HG03521 (cell line): ENCODE data around the gene HSBP1L1.

ENCODE experiments used
- ATAC-seq: cut with Tn5 transposase; IDR thresholded peaks from one replicate; pipeline ENCODE4 v1.9.1; 2021; ENCODE audit warnings: mild to moderate bottlenecking, moderate library complexity; ENCODE audit not compliant: unreplicated experiment

The HSBP1L1 gene

DNA sequence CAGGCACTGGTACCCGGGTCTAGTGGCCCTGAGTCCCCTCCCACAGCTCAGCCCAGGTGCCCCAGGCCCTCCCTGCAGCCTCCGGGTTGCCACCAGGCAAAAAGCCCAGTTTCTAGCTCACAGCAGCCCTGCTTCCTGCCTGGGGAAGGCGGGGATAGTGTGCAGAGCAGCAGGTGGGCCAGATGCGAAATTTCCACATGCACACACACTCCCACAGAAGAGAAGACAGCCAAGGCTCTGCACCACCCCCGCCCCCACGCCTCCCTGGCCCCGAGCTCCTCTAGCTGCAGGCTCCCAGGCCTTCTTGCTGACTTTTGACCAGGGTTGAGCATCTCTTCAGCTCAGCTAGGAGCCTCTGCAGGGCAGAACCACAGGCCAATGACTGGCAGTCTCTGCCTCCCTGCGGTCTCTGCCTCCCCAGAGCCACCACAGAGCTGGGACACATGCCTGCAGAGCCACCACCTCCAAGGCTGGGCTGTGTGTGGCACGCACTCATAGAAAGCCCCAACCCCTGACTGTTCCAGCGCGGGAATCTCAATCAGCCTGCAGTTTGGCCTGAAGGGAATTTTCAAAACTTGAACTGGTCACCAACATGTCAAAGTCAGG lies 20.2 kb upstream of the HSBP1L1 start:
- no peak for ATAC-seq

GRCh38 chr18:79944746-79945117 lies 19.7 kb upstream of the HSBP1L1 start:
- no peak for ATAC-seq

GRCh38 chr18:79945118-79946042 lies 19.1 kb upstream of the HSBP1L1 start:
- ATAC-seq: no peak

GRCh38 chr18:79947054-79947755 lies 17.2 kb upstream of the HSBP1L1 start:
- ATAC-seq: no peak

DNA sequence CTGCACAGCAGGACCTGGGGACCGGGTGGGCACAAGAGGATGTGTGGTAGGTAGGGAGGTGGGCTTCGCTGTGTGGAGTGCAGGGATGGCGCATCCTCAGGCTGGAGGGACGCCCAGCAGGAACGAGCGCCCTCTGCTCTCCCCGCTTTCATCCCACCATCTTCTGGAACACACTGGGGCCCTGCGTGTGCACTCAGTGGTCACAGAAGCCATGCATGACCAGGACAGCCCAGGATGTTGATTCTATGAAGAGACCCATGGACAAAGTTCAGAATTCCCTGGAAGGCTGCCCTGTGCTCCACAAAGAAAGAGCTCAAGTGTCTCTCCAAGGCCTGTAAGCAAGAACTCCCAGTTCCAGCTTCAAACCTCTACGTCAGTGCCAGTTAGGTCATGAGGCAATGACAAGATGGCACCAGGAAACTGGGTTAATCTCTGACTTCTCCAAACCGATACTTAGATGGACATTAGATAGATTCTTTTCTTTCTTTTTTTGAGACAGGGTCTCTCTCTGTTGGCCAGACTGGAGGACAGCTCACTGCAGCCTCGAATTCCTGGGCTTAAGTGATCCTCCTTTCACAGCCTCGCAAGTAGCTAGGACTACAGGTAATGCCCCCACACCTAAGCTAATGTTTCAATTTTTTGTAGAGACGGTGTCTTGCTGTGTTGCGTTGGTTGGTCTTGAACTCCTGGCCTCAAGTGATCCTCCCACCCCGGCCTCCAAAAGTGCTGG lies 16.4 kb upstream of the HSBP1L1 start:
- ATAC-seq: no peak

DNA sequence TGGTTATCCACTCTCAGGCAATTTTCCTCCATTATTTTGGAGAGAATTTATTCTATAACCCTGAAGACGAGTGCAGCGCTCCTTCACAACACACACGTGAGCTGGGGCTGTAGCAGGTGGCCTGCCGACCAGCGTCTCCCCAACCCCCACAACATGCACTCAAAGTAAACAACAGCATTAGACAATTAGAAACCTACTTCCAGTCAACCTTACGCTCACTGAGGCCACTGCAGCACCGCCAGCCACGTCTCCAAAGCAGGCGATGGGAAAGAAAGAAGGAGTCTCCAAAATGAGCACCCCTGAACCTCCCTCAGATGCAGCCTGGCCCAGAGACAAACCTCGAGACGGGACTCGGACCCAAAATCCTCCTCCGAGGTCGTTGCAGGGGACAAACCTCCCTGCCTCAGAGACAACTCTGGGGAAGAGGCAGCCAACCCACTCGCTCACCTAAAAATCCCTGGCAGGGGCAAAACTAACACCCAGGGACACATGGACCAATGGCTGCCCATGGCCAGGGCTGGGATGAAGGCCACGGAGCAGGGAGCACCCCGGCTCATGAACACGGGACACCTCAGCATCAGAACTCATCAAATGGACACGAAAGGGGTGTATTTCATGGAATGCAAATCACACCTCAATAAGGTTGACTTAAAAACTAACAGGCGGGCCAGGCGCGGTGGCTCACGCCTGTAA lies 15.6 kb upstream of the HSBP1L1 start:
- no peak for ATAC-seq

GRCh38 chr18:79949697-79950487 lies 14.6 kb upstream of the HSBP1L1 start:
- no peak for ATAC-seq

- peak; percentile 24 for ATAC-seq
Measured at GRCh38 chr18:79950515-79951341, 13.7 kb upstream of the HSBP1L1 start.

DNA sequence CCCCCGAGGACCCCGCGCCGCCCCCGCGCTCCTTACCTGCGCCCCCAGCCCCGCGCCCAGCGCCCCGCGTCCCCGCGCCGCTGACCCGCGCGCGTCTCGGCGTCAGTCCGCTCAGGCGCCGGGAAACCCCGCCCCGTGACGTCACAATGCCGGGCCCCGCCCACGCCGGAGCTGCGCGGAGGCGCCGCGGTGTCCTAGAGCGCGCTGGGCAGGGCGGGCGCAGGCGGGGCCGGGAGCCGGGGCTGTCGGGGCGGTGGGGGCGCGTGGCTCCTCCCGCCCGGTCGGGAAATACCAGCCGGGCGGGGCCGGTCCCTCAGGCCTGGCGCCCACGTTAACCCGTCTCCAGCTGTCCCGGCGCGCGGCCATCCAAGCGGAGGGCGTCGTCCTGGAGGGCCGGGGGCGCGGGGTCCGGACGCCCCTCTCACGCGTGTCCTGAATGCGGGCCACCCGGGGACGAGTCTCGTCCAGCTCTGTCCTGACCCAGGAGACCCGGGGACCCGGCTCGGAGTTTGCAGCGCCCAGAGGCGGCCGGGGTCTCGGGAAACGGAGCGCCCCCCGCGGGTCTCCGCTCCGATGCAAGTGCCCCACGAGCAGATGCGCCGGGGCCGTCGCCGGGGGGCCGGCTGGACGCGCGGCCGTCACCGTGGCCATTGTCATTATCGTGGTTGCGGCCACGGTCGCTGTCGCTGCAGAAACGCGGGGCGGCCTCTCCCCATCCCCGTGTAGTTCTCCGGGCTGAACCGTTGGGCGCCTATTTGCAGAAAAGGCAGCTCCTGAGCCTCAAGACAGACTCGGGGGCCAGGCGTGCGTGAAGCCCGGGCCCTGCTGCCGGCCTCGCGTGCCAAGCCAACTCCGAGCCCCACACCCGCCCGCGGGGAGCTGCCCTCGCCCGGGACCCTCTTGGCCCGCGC lies 12.6 kb upstream of the HSBP1L1 start, which contains the start of gene SLC66A2:
Gene SLC66A2, minus strand, starts transcription at position 109 of the 911 bp plus-strand sequence. CDS start 727 bp downstream, outside the sequence.
- ATAC-seq: peak; percentile 86

DNA sequence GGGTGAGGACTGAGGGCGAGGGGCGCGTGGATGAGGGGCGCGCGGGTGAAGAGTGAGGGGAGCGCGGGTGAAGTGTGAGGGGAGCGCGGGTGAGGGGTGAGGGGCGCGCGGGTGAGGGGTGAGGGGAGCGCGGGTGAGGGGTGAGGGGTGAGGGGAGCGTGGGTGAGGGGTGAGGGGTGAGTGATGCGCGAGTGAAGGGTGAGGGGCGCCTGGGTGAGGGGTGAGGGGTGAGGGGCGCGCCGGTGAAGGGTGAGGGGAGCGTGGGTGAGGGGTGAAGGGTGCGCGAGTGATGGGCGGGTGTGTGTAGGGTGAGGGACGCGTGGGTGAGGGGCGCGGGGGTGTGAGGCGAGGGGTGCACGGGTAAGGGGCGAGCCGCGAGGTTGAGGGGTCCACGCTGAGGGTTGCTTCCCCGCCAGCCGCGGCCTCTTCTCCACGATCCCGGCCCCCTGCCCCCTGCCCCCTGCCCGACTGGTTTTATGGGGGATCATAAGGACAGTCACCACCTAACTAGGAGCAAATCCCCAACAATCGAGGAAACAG lies 11.9 kb upstream of the HSBP1L1 start:
- ATAC-seq: no peak

DNA sequence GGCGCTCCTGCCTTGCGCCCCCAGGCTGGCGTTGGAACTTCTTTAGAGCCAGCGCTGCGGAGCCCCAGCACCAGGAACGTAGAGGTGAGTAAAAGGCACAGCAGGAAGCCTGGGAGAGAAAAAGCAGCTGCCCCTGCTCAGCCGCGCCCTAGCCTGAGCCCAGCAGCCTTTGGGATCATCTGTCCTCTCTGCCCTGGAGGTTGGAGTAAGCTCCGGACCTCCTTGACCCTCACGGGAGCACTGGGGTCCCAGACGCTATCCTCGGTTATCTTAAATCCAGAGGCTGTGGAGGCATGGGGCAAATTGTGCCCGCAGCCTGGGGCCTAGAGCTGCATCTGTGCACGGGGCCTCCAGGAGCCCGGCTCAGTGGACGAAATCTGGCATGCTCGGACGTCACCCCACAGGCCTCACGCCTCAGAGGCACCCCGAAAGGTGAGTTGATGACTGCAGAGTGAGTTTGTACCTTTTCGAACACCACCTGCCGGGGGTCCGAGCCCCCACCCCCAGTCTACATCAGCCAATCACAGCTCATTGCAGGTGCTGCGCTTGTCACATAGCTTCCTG lies 11.4 kb upstream of the HSBP1L1 start:
- no peak for ATAC-seq

GRCh38 chr18:79953971-79954651 lies 10.3 kb upstream of the HSBP1L1 start:
- ATAC-seq: no peak

DNA sequence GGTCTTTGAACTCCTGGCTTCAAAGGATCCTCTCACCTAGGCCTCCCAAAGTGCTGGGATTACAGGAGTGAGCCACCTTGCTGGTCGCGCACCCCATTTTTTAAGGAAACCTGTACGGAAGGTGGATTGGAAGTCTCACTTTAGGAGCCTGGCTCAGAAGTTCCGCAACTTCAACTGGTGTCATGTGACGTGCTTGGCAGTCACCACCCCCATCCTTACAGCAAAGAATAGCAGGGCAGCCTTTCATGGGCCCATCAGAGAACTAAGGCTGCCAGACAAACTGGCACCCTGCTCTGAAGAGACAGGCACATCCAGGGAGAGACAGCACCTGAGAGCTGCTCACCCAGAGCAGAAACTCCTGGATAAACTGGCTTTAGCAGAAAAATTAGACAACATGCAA lies 9.7 kb upstream of the HSBP1L1 start:
- ATAC-seq: no peak

- no peak for ATAC-seq
Measured at GRCh38 chr18:79955302-79956075, 9.0 kb upstream of the HSBP1L1 start.

DNA sequence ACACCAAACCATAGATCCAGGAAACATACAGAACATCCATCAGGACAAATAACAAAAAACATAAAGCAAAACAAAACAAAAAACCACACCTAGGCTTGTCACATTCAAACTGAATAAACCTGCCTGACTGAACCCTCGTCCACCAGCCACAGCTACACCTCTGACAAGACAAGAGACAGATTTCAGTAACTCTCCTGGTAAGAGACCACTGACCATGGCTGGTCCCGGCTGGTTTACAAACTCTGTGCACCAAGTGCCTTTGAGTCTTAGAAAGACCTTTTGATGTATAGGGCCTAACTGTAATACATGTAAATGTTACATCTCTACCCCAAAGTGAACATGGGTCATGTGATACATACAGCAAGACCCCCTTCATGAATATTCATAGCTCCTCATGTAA lies 8.2 kb upstream of the HSBP1L1 start:
- ATAC-seq: no peak

- no peak for ATAC-seq
Measured at GRCh38 chr18:79958981-79959380, 5.5 kb upstream of the HSBP1L1 start.
